NB4 (cell line): ENCODE data around the gene MAPK1.
"Not testable (repeated sequence)": the region's sequence is repeated elsewhere in the genome, so short reads cannot be mapped to it uniquely, and the experiment has no call there.

Experiments
- DNase-seq: peaks from one replicate; pipeline ENCODE4 v3.0.0; 2010; ENCODE audit warnings: low read depth
- H3K4me3 ChIP-seq: one replicate; pipeline ENCODE4 v1.5.1; 2011; ENCODE audit warnings: mild to moderate bottlenecking, low read depth, low read length, moderate library complexity
- MYC ChIP-seq: IDR thresholded peaks from 2 replicates; pipeline ENCODE4 v1.6.1; 2011; ENCODE audit warnings: low read depth, low read length
- POLR2A ChIP-seq: IDR thresholded peaks from 2 replicates; pipeline ENCODE4 v1.6.1; 2011; ENCODE audit warnings: mild to moderate bottlenecking; ENCODE audit not compliant: insufficient read length; ENCODE audit errors: extremely low read depth
- TF ChIP-seq, protein P1 (sequence below): IDR thresholded peaks from one replicate; pipeline ENCODE4 v1.5.1; 2012; ENCODE audit warnings: low read depth, low read length
- TF ChIP-seq, protein P2 (sequence below): IDR thresholded peaks from 2 replicates; pipeline ENCODE4 v1.6.1; 2011; ENCODE audit warnings: low read depth, low read length

MAPK1 gene

DNA sequence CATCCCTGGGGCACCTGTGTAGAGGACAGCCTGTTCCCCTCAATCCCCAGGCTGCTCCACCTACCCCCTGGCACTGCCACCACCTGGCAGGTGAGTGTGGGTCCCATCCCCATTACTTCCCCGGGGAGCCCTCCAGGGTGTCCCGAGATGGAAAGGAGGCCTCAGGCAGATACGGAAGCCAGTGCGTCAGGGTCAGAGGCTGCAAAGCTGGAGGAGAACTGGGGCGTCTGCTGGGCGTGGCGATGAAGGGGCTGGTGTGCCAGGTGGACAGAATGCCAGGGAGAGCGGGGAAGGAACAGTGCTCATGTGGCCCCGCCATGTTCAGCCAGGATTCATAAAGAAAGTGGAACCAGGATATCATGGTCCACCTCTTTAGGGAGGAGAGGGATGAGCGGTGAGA, 139.7 kb downstream of the MAPK1 start:
- TF ChIP-seq, protein P1, sequence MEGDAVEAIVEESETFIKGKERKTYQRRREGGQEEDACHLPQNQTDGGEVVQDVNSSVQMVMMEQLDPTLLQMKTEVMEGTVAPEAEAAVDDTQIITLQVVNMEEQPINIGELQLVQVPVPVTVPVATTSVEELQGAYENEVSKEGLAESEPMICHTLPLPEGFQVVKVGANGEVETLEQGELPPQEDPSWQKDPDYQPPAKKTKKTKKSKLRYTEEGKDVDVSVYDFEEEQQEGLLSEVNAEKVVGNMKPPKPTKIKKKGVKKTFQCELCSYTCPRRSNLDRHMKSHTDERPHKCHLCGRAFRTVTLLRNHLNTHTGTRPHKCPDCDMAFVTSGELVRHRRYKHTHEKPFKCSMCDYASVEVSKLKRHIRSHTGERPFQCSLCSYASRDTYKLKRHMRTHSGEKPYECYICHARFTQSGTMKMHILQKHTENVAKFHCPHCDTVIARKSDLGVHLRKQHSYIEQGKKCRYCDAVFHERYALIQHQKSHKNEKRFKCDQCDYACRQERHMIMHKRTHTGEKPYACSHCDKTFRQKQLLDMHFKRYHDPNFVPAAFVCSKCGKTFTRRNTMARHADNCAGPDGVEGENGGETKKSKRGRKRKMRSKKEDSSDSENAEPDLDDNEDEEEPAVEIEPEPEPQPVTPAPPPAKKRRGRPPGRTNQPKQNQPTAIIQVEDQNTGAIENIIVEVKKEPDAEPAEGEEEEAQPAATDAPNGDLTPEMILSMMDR, result no peak
- TF ChIP-seq MYC (no peak), POLR2A (no peak)
- TF ChIP-seq, protein P2, sequence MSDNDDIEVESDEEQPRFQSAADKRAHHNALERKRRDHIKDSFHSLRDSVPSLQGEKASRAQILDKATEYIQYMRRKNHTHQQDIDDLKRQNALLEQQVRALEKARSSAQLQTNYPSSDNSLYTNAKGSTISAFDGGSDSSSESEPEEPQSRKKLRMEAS, result no peak
- DNase-seq, result no peak
- no peak overlapping the region for H3K4me3 ChIP-seq

DNA sequence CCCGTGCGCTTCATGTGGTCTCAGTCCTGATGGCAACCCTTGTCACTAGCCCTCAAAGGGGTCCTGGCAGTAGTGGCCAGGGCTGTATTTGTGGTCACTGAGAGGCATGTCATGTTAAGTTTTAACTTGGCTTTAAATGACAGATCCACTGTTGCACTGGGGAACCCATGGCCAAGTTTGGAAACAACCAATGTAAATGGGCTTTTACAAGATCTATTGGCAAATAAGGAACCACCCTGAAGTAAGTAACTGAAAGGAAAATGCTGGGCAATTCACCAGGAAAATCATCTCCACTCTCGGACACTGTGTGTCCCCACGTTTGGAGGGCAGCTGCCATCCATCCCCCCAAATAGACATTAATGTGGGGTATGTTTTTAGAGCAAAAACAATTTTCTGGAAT, 140.3 kb downstream of the MAPK1 start:
- no peak for TF ChIP-seq MYC
- TF ChIP-seq, protein P1, result no peak
- TF ChIP-seq, protein P2, result no peak
- no peak for TF ChIP-seq POLR2A
- no peak overlapping the region for H3K4me3 ChIP-seq
- no peak for DNase-seq

GRCh38 chr22:21726650-21727049, 140.8 kb downstream of the MAPK1 start:
- TF ChIP-seq, protein P1, result peak; percentile 33
- TF ChIP-seq POLR2A, result no peak
- peak; percentile 55 for DNase-seq
- no peak overlapping the region for H3K4me3 ChIP-seq

GRCh38 chr22:21725956-21726649, 141.3 kb downstream of the MAPK1 start:
- DNase-seq, result no peak
- TF ChIP-seq MYC (no peak), POLR2A (no peak)
- TF ChIP-seq, protein P1, result no peak
- TF ChIP-seq, protein P2, result no peak
- H3K4me3 ChIP-seq, result no peak overlapping the region

DNA sequence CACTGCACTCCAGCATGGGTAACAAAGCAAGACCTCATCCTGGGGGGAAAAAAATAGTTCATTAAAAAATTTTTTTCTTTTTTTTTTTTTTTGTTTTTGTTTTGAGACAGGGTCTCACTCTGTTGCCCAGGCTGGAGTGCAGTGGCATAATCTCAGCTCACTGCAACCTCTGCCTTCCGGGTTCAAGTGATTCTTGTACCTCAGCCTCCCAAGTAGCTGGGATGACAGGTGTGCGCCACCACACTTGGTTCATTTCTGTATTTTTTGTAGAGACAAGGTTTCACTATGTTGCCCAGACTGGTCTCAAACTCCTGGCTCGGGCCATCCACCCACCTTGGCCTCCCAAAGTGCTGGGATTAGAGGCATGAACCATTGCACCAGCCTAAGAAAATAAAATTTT, 142.9 kb downstream of the MAPK1 start:
- DNase-seq, H3K4me3 ChIP-seq: not testable (repeated sequence)

GRCh38 chr22:21721195-21721852, 146.1 kb downstream of the MAPK1 start:
- H3K4me3 ChIP-seq, DNase-seq: not testable (repeated sequence)

DNA sequence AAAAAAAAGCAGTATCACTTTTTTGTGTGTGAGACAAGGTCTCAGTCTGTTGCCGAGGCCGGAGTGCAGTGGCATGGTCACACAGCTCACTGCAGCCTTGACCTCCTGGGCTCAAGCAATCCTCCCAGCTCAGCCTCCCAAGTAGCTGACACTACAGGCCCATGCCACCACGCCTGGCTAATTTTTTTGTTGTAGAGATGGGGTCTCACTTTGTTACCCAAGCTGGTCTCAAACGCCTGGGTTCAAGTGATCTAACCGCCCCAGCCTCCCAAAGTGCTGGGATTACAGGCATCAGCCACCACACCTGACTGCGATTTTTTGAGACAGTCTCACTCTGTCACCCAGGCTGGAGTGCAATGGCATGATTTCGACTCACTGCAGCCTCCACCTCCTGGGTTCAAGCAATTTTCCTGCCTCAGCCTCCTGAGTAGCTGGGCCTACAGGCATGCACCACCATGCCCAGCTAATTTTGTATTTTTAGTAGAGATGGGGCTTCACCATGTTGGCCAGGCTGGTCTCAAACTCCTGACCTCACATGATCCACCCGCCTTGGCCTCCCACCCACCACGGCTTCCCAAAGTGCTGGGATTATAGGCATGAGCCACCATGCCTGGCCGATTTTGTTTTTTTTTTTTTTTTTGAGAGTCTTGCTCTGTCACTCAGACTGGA, 147.1 kb downstream of the MAPK1 start:
- H3K4me3 ChIP-seq, DNase-seq: not testable (repeated sequence)
